Measurements from ENCODE around the gene EXOC6. TPM values are rescaled to one million over a fixed set of nuclear protein-coding genes. Genes with fewer than 3 reads are reported as not detected.

The EXOC6 gene
- total and polyA plus RNA-seq, 7 donors, result 7.4 to 27.8 (median 14.4) TPM

DNA sequence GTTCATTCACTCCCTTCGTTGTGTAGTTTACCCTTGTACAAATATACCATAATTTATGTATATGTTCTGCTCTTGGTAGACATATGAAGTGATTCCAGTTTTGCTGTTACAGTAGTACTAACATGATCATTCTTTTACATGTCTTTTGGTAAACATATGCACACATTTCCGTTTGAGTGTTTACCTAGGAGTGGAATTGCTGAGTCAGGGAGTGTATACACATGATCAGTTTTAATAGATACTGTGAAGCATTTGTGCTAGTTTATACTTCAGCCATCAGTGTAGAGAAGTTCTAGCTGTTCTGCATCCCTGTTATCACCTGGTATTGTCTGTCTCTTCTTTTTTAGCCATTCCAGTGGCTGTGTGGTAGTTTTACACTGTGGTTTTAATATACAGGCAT, 177.8 kb downstream of the EXOC6 start:
- Histone ChIP-seq H3K27ac (no peak overlapping the region), H3K9me3 (peaks cover 5% of the 10 kb centered on the region), H3K36me3 (ENCODE audit: insufficient read depth in 1 of 2, low read depth in 1 of 2) (peaks cover 0 to 28% of the 10 kb centered on the region in 2 donors), H3K4me3 (no peak overlapping the region), H3K27me3 (ENCODE audit: insufficient read depth in 3 of 3, low read length in 2 of 3) (no peaks in the 10 kb centered on the region), H3K4me1 (no peaks in the 10 kb centered on the region)
- 84 to 91% (median 86%) methylated on average over 2 of the region's 2 CpGs for WGBS, 3 donors
- ATAC-seq (no peak), DNase-seq (no peak)
- intact Hi-C loops (cut with DNase I), result no loop called here
- TF ChIP-seq, protein P1, sequence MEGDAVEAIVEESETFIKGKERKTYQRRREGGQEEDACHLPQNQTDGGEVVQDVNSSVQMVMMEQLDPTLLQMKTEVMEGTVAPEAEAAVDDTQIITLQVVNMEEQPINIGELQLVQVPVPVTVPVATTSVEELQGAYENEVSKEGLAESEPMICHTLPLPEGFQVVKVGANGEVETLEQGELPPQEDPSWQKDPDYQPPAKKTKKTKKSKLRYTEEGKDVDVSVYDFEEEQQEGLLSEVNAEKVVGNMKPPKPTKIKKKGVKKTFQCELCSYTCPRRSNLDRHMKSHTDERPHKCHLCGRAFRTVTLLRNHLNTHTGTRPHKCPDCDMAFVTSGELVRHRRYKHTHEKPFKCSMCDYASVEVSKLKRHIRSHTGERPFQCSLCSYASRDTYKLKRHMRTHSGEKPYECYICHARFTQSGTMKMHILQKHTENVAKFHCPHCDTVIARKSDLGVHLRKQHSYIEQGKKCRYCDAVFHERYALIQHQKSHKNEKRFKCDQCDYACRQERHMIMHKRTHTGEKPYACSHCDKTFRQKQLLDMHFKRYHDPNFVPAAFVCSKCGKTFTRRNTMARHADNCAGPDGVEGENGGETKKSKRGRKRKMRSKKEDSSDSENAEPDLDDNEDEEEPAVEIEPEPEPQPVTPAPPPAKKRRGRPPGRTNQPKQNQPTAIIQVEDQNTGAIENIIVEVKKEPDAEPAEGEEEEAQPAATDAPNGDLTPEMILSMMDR (IDR thresholded peaks at IDR 0.05), result no peak

DNA sequence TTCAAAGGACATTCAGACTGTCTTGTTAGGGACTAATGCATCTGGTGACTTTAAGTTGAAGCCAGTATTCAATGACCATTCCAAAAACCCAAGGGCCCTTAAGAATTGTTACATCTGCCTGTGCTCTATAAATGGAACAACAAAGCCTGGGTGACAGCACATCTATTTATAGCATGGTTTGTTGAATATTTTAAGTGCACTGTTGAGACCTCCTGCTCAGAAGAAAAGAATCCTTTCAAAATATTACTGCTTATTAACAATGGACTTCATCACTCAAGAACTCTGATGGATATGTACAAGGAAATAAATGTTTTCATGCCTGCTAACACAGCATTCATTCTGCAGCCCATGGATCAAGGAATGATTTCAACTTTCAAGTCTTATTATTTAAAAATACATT, 179.2 kb downstream of the EXOC6 start:
- no peaks in the 10 kb centered on the region for H3K4me1 ChIP-seq
- ATAC-seq, result no peak
- intact Hi-C loops (cut with DNase I), result no loop called here
- H3K4me3 ChIP-seq, result no peak overlapping the region
- H3K27me3 ChIP-seq (ENCODE audit: insufficient read depth in 3 of 3, low read length in 2 of 3), result no peaks in the 10 kb centered on the region
- TF ChIP-seq, protein P1 (IDR thresholded peaks at IDR 0.05), result no peak
- peaks cover 5% of the 10 kb centered on the region for H3K9me3 ChIP-seq
- no peak for DNase-seq
- H3K27ac ChIP-seq, result no peak overlapping the region
- peaks cover 0 to 28% of the 10 kb centered on the region in 2 donors for H3K36me3 ChIP-seq (ENCODE audit: insufficient read depth in 1 of 2, low read depth in 1 of 2)

DNA sequence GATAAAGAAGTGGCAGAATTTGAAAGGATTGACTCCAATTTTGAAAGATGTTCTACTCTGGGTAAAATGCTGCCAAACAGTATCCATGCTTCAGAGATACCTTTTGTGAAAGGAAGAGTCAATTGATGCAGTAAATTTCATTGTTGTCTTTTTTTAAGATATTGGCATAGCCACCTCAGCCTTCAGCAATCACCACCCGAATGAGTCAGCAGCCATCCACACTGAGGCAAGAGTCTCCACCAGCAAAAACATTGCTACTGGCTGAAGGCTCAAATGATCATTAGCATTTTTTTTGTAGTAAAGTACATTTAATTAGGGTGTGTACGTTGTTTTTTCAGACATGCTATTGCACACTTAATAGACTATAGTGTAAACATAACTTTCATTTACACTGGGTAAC, 180.6 kb downstream of the EXOC6 start:
- Histone ChIP-seq H3K36me3 (ENCODE audit: insufficient read depth in 1 of 2, low read depth in 1 of 2) (peaks cover 0 to 28% of the 10 kb centered on the region in 2 donors), H3K4me3 (no peak overlapping the region), H3K27ac (no peak overlapping the region), H3K4me1 (no peaks in the 10 kb centered on the region), H3K9me3 (peaks cover 5% of the 10 kb centered on the region), H3K27me3 (ENCODE audit: insufficient read depth in 3 of 3, low read length in 2 of 3) (no peaks in the 10 kb centered on the region)
- intact Hi-C loops (cut with DNase I), result no loop called here
- DNase-seq (no peak), ATAC-seq (no peak)
- TF ChIP-seq, protein P1 (IDR thresholded peaks at IDR 0.05), result no peak
- 82 to 94% (median 92%) methylated on average over 2 of the region's 2 CpGs for WGBS, 3 donors

DNA sequence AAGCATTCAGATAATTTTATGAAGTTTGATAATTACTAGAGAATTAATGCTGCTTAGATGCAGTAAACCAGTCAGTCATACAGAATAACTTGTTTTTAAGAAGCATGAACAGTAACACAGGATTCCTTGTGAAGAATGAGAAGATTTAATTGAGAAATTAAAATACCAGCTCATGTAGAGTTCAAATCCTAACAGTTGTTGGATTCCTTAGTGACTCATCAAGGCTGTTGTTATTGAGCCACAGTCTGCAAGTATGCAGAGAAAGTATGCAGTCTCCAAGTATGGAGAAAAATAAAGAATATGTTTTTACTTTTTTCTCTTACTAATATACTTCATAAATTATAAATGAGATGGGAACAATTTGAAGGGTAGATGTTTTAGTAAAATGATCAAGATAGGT, 182.1 kb downstream of the EXOC6 start:
- H3K36me3 ChIP-seq (ENCODE audit: insufficient read depth in 1 of 2, low read depth in 1 of 2), result peaks cover 0 to 19% of the 10 kb centered on the region in 2 donors
- H3K4me3 ChIP-seq, result no peak overlapping the region
- no peaks in the 10 kb centered on the region for H3K4me1 ChIP-seq
- H3K9me3 ChIP-seq, result peaks cover 5% of the 10 kb centered on the region
- DNase-seq (no peak), ATAC-seq (no peak)
- H3K27ac ChIP-seq, result no peak overlapping the region
- no peaks in the 10 kb centered on the region for H3K27me3 ChIP-seq (ENCODE audit: insufficient read depth in 3 of 3, low read length in 2 of 3)
- intact Hi-C loops (cut with DNase I), result no loop called here
- TF ChIP-seq, protein P1 (IDR thresholded peaks at IDR 0.05), result no peak

DNA sequence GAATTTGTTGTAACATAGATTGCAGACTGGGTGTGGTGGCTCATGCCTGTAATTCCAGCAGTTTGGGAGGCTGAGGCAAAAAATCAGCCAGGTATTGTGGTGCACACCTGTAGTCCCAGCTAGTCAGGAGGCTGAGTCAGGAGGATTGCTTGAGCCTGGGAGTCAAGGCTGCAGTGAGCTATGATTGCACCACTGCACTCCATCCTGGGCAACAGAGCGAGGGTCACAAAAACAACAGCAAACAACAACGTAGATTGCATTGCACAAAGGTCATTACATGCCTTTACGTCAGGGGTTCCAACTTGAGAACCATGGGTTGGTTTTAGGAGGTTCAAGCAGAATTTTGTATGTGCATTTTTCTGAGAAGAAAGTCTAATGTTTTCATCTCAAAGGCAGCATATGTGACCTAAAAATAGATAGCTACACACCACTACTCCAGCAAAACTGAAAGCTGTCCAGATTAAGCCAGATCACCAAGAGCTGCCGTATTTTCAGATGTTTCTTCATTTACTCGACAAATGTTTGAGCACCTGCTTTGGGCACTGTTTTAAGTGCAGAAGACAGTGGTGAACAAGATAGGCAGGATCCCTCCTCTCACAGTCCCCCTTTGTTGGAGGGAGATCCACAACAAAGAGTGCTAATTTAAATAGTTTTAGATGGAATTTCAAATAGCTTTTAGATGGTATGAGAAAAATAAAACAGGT, 183.9 kb downstream of the EXOC6 start:
- no peak overlapping the region for H3K27ac ChIP-seq
- DNase-seq (no peak), ATAC-seq (no peak)
- H3K9me3 ChIP-seq, result peaks cover 5% of the 10 kb centered on the region
- TF ChIP-seq, protein P1 (IDR thresholded peaks at IDR 0.05), result no peak
- WGBS, 3 donors, result 77 to 84% (median 81%) methylated on average over 5 of the region's 5 CpGs
- H3K4me1 ChIP-seq, result no peaks in the 10 kb centered on the region
- H3K27me3 ChIP-seq (ENCODE audit: insufficient read depth in 3 of 3, low read length in 2 of 3), result no peaks in the 10 kb centered on the region
- intact Hi-C loops (cut with DNase I), result no loop called here
- peaks cover 0 to 4% of the 10 kb centered on the region in 2 donors for H3K36me3 ChIP-seq (ENCODE audit: insufficient read depth in 1 of 2, low read depth in 1 of 2)
- H3K4me3 ChIP-seq, result no peak overlapping the region

All from psoas muscle (tissue), 8 donors.